Measurements from ENCODE around the gene FAM32A.
"Not testable (repeated sequence)": the region's sequence is repeated elsewhere in the genome, so short reads cannot be mapped to it uniquely, and the experiment has no call there.

The FAM32A gene

DNA sequence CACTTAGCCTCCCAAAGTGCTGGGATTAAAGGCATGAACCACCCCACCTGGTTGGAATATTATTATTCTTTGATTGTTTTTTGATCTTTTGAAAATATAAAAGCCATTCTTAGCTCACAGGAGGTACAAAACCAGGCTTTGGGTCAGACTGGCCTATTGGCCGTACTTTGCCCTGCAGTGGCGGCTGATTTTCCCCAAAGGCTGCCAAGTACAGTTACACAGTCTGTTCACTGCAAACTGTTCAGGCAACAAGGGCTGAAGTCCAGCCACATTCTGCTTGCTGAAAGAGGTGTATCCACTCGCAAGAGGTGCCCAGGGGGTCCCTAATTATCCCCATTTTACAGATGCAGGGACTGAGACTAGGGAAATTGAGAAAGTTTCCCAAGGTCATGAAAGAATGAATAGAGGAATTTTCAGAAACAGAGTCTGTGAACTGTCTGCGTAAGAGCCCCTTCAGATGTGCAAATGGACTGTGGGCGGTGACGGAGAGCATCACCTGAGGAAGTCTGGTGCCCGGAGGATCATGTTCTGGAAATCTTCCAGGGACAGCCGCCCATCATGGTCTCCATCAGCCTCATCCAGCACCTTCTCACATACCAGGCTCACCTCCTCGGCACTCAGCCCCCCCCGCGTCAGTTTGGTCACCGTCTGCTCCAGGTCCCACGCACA, 20.9 kb upstream of the FAM32A start:
- no peak for DNase-seq (ENCODE audit: low spot score)

DNA sequence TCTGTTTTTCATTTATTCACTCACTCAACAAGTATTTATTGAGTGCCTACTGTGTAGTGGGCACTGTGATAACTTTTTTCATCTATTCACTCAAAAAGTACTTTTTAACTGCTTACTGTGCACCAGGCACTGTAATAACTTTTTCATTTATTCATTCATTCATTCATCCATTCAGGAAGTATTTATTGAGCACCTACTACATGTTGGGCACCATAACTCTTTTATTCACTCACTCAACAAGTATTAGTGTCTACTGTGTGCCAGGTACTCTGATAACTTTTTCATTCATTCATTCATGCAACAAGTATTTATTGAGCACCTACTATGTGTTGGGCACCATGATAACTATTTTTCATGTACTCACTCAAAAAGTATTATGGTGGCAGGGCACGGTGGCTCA, 18.8 kb upstream of the FAM32A start:
- DNase-seq (ENCODE audit: low spot score), result no peak

- DNase-seq (ENCODE audit: low spot score), result no peak
These were observed 18.2 kb upstream of the FAM32A start for GRCh38 chr19:16167055-16167454.

- no peak for DNase-seq (ENCODE audit: low spot score)
These were observed 16.6 kb upstream of the FAM32A start for GRCh38 chr19:16168465-16169081.

- DNase-seq (ENCODE audit: low spot score), result no peak
These were observed 15.1 kb upstream of the FAM32A start for GRCh38 chr19:16170134-16170533.

DNA sequence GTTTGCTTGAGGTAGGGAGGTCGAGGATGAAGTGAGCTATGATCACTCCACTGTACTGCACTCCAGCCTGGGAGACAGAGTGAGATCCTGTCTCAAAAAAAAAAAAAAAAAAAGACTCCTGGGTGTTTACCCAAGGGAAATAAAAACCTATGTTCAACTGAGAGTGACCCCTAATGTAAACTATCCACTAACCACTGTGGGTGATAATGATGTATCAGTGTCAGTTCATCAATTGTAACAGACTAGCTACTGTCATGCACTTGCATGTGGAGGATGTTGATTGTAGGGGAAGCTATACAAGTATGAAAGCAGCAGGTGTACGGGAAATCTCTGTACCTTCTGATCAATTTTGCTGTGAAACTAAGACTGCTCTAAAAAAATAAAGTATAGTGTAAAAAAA, 9.3 kb upstream of the FAM32A start:
- no peak for DNase-seq (ENCODE audit: low spot score)

- DNase-seq (ENCODE audit: low spot score), result not testable (repeated sequence)
These were observed 6.3 kb upstream of the FAM32A start for GRCh38 chr19:16178866-16179265.

- DNase-seq (ENCODE audit: low spot score), result no peak
These were observed 4.6 kb upstream of the FAM32A start for GRCh38 chr19:16180611-16181010.

GRCh38 chr19:16184665-16185122, 516 bp upstream of the FAM32A start:
- no peak for DNase-seq (ENCODE audit: low spot score)

- peak; percentile 17 for DNase-seq (ENCODE audit: low spot score)
These were observed 536 bp downstream of the FAM32A start for GRCh38 chr19:16185768-16186123.

DNA sequence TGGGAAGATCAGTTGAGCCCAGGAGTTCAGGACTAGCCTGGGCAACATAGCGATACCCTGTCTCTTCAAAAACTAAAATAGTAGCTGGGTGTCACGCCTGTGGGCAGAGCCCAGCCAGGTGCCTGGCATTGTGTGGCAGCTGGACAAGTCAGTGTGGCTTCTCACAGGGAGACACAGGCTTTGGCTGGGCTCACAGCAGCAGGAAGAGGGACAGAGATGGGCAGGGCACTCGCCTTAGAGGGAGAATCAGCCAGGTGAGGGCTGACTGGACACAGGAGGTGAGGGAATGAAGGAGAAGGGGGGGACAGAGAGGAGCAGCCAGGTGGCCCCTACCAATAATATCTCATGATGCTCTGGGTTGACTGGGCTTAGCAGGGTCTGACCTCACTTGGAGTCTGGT, 3.3 kb downstream of the FAM32A start:
- no peak for DNase-seq (ENCODE audit: low spot score)

- DNase-seq (ENCODE audit: low spot score), result no peak
These were observed 5.0 kb downstream of the FAM32A start for GRCh38 chr19:16190198-16190597.

- DNase-seq (ENCODE audit: low spot score), result no peak
These were observed 5.5 kb downstream of the FAM32A start for GRCh38 chr19:16190736-16191135.

- no peak for DNase-seq (ENCODE audit: low spot score)
These were observed 6.2 kb downstream of the FAM32A start for GRCh38 chr19:16191216-16191908.

DNA sequence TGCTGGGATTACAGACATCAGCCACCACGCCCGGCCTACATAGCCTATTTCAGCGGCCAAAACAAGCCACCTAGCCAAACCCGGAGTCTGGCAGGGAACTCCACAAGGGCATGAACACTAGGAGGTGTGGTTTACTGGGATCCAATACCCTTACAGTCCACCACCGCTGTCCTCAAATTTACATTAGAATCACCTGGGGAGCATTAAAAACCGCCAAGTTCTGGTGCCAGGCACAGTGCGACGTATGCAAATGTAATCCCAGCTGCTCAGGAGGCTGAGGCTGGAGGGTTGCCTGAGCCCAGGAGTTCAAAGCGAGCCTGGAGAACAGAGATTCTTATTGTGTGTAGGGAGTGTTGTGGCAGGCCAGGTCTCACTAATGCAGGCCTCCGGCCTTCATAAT, 8.3 kb downstream of the FAM32A start:
- DNase-seq (ENCODE audit: low spot score), result no peak

DNA sequence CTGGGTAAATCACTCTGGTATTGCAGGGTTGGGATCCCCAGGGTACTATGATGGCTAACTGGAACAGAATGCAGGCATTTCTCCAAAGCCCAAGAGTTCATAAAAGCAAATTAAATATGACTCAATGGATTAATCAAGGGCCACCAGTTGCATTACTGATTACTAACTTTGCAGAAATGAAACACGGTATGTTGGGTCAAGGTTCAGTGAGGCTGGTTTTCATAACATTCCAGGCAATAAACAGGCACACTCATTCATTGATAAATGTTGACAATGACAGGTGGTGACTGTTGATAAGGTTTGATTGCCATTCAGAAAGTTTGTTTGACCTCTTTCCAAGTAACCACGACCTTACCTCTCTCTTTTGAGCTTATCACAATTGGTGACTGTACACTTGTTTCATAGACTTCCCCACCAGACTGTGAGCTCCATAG, 12.0 kb downstream of the FAM32A start:
- DNase-seq (ENCODE audit: low spot score), result no peak

DNA sequence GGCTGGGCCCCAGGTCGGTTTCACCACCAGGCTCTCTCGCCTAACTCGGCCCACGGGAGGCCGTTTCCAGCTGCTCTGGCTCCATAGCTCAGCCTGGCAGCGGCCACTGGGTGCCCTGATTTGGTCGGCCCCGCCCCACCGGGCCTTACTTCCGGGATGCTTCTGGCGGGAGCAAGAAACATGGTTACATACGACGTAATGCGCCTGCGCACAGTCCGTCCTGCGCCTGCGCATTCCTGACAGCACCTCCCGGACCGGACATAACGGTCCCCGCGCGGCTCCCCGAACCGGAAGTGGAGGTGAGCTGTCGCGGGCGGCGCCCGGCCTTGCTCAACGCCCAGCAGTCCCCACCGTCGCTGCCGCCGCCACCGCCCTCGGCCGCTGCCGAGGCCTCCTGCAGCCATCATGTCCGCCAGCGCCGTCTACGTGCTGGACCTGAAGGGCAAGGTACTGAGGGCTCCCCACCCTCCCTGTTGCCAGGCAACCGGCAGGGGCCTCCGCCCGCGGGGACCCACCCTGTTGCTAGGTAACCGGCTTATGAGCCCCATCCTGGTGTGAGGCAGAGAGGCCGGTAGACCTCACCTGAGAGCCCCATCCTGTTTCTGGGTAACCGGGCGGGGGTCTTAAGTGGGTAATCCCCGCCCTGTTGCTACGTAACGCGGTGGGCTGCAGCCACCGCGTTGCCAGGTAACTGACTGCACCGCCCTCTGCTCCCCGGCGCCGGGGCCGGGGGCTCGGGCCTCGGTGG, 12.6 kb downstream of the FAM32A start, which contains the start of gene AP1M1:
AP1M1 (plus strand) TSS at position 290 of the 748 bp plus-strand sequence; CDS start at position 406, 116 bp downstream.
- peak; percentile 98 for DNase-seq (ENCODE audit: low spot score)

- DNase-seq (ENCODE audit: low spot score), result no peak
These were observed 13.1 kb downstream of the FAM32A start for GRCh38 chr19:16198370-16198651.

DNA sequence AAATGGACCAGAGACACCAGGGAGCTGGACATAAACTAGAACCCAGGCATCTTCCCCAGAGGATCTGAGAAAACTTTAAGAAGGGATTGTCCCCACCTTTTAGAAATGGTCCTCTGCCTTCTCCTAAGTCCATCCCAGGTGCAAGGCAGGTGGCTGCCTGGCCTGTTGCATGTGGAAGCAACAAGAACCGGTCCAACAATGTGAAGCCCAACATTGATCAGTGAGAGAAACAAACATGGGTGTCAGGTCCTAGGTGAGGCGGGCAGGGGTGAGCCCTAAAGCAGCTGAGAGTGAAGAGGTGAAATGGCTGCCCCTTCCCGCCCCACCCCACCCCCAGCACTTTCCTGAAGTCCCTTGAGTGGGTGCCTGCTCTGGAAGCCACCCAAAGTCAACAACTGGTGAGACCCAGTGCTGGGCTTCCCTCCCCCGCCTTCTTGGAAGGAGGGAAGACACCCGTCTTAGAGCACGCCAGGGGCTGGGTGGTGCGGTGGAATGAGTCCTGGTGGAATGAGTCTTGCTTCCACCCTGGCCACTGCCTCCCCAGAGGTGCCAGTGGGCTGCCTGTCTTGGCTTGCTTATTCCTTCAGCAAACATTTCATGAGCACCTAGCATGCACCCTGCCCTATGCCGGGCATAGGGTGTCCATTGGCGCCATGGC, 14.2 kb downstream of the FAM32A start:
- no peak for DNase-seq (ENCODE audit: low spot score)

DNA sequence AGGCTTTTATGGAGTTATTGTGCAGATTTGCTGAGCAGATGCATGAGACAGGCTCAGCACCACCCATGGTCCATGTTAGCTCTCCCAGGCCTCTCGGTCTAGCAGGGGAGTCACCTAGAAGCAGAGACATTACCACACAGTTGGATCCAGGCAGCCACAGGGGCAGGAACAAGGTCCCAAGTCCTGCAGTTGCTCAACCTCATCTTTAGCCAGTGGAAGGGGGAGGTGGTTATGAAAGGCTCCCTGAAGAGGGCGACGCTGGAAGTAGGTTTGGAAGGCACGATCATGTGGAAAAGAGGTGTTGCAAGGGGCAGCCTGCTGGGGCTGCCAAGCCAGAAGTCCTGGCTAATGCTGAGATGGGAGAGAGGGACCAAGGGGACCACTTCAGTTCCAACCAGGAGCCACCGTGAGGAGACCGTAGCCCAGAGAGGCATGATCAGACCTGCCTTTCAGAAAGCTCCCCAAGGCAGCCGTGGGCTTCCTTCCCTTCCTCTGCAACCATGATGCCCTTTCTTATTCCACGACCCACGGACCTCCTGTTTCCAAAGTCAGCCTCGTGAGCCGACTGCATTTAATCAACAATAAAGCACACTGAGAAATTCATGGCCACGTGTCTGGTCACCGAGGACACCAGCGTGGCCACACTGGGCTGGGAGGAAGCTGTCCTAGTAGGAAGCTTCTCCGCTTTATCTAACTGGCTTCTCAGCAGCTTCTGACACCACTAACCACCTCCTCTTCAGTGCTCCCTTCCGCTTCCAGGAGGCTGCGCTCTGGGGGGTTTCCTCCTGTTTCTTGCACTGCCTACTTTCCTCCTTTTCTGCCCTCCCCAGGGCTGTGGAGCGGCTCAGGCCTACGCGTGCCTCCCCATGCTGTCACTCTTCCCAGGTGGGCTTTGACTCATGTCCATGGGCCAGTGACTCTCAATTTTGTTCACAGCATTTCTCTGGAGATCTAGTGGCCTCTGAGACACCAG, 15.1 kb downstream of the FAM32A start:
- no peak for DNase-seq (ENCODE audit: low spot score)

- no peak for DNase-seq (ENCODE audit: low spot score)
These were observed 15.8 kb downstream of the FAM32A start for GRCh38 chr19:16201011-16201391.

Data from CD4-positive, alpha-beta T cell treated with Interleukin-6 at 100 ng/mL for 8 hours (primary cell).